Astrocyte (in vitro differentiated cells and primary cell): Measurements from ENCODE around the gene COL23A1.

Experiments
- EZH2 ChIP-seq: IDR thresholded peaks from 2 replicates; pipeline ENCODE4 v1.6.1; 2012; ENCODE audit warnings: mild to moderate bottlenecking, low read length, inconsistent platforms; ENCODE audit not compliant: insufficient read depth
- TF ChIP-seq, protein P1 (sequence below): IDR thresholded peaks from 2 replicates; pipeline ENCODE4 v1.5.1; 2011; ENCODE audit warnings: low read depth, mild to moderate bottlenecking, inconsistent platforms, low read length, moderate library complexity; ENCODE audit not compliant: insufficient read depth

DNA sequence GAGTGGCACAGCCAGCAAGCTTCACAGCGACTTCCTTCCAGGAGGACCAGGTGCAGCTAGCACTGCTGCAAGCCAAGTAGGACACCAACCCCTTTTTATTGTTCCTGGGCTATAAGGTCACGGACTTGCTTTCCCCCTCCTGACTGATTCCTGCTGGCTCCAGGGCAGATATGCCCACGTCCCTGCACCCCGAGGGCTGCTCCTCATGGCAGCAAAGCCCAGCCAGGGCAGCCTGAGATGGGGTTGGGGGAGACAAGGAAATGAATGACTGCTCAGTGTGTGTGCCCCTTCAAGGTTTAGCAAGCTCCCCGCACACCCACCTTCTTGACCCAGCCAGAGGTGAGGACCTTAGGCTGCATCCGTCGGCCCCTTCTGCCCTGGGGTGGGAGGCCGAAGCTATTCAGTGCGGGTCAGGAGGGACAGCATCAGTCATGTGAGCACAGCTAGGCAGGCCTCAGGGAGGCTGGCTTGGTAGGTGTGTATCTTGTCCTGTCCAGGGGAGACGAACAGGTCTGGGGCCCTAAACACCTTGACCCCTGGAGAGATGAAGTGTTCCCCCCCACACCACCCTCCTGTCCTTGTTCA, 221.4 kb downstream of the COL23A1 start:
- TF ChIP-seq EZH2 = no peak
- TF ChIP-seq, protein P1, sequence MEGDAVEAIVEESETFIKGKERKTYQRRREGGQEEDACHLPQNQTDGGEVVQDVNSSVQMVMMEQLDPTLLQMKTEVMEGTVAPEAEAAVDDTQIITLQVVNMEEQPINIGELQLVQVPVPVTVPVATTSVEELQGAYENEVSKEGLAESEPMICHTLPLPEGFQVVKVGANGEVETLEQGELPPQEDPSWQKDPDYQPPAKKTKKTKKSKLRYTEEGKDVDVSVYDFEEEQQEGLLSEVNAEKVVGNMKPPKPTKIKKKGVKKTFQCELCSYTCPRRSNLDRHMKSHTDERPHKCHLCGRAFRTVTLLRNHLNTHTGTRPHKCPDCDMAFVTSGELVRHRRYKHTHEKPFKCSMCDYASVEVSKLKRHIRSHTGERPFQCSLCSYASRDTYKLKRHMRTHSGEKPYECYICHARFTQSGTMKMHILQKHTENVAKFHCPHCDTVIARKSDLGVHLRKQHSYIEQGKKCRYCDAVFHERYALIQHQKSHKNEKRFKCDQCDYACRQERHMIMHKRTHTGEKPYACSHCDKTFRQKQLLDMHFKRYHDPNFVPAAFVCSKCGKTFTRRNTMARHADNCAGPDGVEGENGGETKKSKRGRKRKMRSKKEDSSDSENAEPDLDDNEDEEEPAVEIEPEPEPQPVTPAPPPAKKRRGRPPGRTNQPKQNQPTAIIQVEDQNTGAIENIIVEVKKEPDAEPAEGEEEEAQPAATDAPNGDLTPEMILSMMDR = no peak
